GM12872 (cell line): ENCODE measurements around the gene SEMG2.

Experiments used
- CTCF ChIP-seq: IDR thresholded peaks from 3 replicates; pipeline ENCODE4 v1.5.1; 2011; ENCODE audit warnings: low read depth, mild to moderate bottlenecking, low read length, moderate library complexity; ENCODE audit not compliant: insufficient read depth

SEMG2 gene

GRCh38 chr20:45251884-45252560, 30.8 kb downstream of the SEMG2 start:
- TF ChIP-seq CTCF: no peak

GRCh38 chr20:45253261-45253660, 32.1 kb downstream of the SEMG2 start:
- TF ChIP-seq CTCF: no peak

GRCh38 chr20:45254383-45255262, 33.5 kb downstream of the SEMG2 start, which contains the start of gene SLPI:
SLPI (minus strand) TSS chr20:45254564; CDS start chr20:45254543, 21 bp downstream.
- no peak for TF ChIP-seq CTCF

DNA sequence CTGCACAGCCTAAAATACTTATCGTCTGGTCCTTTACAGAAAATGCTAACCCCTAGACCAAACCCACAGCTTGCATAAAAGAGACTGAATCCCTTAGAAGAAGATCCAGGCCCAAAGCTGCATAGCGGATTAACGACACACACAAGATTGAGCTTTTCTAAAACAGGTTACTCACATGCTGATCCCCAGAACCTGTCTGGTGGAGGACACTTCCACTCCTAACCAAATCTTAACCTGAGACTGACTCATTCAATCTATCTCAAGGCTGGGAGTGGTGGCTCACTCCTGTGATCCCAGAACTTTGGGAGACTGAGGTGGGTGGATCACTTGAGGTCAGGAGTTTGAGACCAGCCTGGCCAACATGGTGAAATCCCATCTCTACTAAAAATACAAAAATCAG, 36.0 kb downstream of the SEMG2 start:
- TF ChIP-seq CTCF: no peak

DNA sequence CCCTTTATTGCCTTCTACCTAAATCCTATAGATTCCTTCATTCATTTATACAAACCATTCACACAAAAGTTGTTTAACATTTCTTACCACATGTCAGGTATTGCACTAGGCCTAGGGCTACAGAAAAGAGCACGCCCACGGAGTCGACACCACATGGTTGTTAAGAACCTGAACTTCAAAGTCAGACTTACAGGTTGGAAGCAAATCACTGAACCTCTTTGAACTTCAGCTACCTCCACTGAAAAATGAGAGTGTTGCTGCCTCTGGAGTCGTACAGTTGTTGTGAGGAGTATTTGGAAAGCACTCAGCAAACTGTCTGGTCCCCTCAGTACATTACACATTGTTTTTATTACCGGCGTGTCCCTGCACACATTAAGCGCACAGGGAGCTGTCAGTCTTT, 36.5 kb downstream of the SEMG2 start:
- no peak for TF ChIP-seq CTCF

DNA sequence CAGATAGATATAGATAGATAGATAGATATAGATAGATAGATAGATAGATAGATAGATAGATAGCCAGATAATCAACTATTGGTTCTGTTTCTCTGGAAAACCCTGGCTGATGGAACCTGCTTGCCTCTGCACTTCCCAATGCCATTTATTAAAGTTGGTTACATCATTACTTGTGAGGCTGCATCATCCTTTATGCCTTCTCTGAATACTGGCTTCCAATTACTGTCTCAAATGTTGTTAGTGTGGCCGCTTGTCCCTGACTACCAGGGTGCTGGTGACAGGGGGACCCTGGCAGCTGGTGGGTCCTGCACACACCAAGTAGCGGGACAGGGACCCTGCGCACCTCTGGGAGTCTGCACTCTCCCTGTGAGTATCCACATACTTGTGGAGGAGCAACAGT, 37.1 kb downstream of the SEMG2 start:
- TF ChIP-seq CTCF: no peak

DNA sequence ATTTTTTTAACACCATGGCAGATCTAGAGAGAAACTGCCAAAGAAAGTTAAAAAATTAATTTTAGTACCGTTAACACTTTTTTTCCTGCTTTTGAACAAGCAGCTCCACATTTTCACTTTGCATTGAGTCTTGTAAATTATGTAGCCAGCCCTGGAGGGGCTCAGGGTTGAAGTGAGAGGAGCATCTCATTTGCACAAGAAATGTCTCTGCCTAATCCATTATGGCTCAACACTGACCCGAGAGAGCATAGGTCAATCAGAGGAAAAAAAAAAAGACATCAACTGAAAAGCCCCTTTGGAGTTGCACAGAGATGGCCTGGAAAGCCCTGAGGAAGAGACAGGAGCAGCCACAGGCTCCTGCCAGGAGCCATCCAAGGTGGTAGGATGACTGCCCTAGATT, 37.5 kb downstream of the SEMG2 start:
- no peak for TF ChIP-seq CTCF
